Measurements from ENCODE around the gene EEF1B2. TPM values are rescaled to one million over a fixed set of nuclear protein-coding genes. Genes with fewer than 3 reads are reported as not detected.

The EEF1B2 gene
- total and polyA plus RNA-seq, 2 of the 13 experiments (the other 11 are each of a cell fraction or from before 2014, with no cell fraction given): 1,284 to 1,731 TPM

GRCh38 chr2:206164261-206164862 is 4.7 kb downstream of the EEF1B2 start:
- ATAC-seq: no peak
- intact Hi-C loops (cut with micrococcal nuclease; ENCODE audit: unreplicated experiment): loop anchor here (2.0 to 10.0 kb wide), 2 partner anchors 96 to 390 kb away; no protein-coding TSS in a partner anchor
- Histone ChIP-seq H2AFZ (ENCODE audit: low read length) (no peak overlapping the region), H3K27ac (ENCODE audit: extremely low read length, insufficient read depth, low read length) (no peak overlapping the region), H3K4me3 (replicated peaks in 1 of 3; ENCODE audit: insufficient read depth in 1 of 3, low read depth in 2 of 3, low read length in 3 of 3) (no peak overlapping the region), H3K36me3 (replicated peaks in 1 of 2; ENCODE audit: control insufficient read depth in 1 of 2, insufficient read depth in 2 of 2, low read length in 2 of 2) (peaks cover 8 to 30% of the 10 kb centered on the region in 2 experiments; a peak in 4 of 5 replicates), H3K4me1 (ENCODE audit: insufficient read depth, low read length) (peaks cover 34% of the 10 kb centered on the region), H3K4me2 (ENCODE audit: low read depth, low read length) (no peak overlapping the region), H3K9ac (ENCODE audit: insufficient read depth, low read depth, low read length) (no peak overlapping the region), H3K9me3 (ENCODE audit: low read length) (no peaks in the 10 kb centered on the region), H3K79me2 (ENCODE audit: insufficient read depth, low read length) (peaks cover 28% of the 10 kb centered on the region), H4K20me1 (ENCODE audit: insufficient read depth, low read length) (peaks cover 15% of the 10 kb centered on the region), H3K27me3 (ENCODE audit: control insufficient read depth in 1 of 2, insufficient read depth in 2 of 2, low read length in 2 of 2) (no peaks in the 10 kb centered on the region; a peak in 1 of 5 replicates)
- no TSS peak for BruUV-seq (replicated peaks)
- DNase-seq (ENCODE audit: low spot score): peak; percentile 34
- POLR2A ChIA-PET: no interaction called here
- in situ Hi-C loops (cut with HindIII; ENCODE audit: extremely low pct_ligation_motif_present, low pct_unique_long_range_greater_than_20kb): no loop called here
- 62% methylated on average over 2 of the region's 2 CpGs for WGBS (ENCODE audit: low lambda C conversion rate)
- no peak for FAIRE-seq
- CTCF ChIA-PET (ENCODE audit: low intra/inter-chr PET ratio, low total read pairs): no interaction called here
- TF ChIP-seq GATAD2A (CRISPR knock-in tag; IDR thresholded peaks at IDR 0.05) (0 out of 2 replicates have a peak, but pooled peaks have one; percentile 25), RAD21 (CRISPR knock-in tag; IDR thresholded peaks at IDR 0.05) (peak; percentile 24; the same call in 1 of the 2 replicates), ZNF280D (CRISPR knock-in tag; IDR thresholded peaks at IDR 0.05) (0 out of 2 replicates have a peak, but pooled peaks have one; percentile 28), FOXP4 (CRISPR knock-in tag; IDR thresholded peaks at IDR 0.05) (no peak), CTCF (CRISPR knock-in tag; IDR thresholded peaks at IDR 0.05) (peak; percentile 67), POLR2AphosphoS5 (IDR thresholded peaks at IDR 0.05; ENCODE audit: low read depth, low read length) (peak; percentile 45; the same call in 1 of the 2 replicates), LCORL (IDR thresholded peaks at IDR 0.05) (0 out of 2 replicates have a peak, but pooled peaks have one; percentile 8), LCORL (CRISPR knock-in tag; IDR thresholded peaks at IDR 0.05) (no peak), STAG1 (CRISPR knock-in tag; IDR thresholded peaks at IDR 0.05) (peak; percentile 49), CREM (IDR thresholded peaks at IDR 0.05) (peak; percentile 13; the same call in 1 of the 2 replicates), CREM (CRISPR knock-in tag; IDR thresholded peaks at IDR 0.05) (no peak), MIER3 (CRISPR knock-in tag; IDR thresholded peaks at IDR 0.05; ENCODE audit: borderline replicate concordance) (0 out of 2 replicates have a peak, but pooled peaks have one; percentile 20), HMGXB4 (CRISPR knock-in tag; IDR thresholded peaks at IDR 0.05; ENCODE audit: borderline replicate concordance in 1 of 2, low read depth in 1 of 2) (0 out of 4 replicates have a peak, but pooled peaks of 1 of the 2 experiments have one; percentile 22), ZNF709 (CRISPR knock-in tag; IDR thresholded peaks at IDR 0.05) (no peak), SAP130 (CRISPR knock-in tag; IDR thresholded peaks at IDR 0.05; ENCODE audit: low read depth) (0 out of 2 replicates have a peak, but pooled peaks have one; percentile 12), KLF12 (CRISPR knock-in tag; IDR thresholded peaks at IDR 0.05; ENCODE audit: borderline replicate concordance) (no peak)
